ENCODE data around the gene S1PR3. TPM values are rescaled to one million over a fixed set of nuclear protein-coding genes. Genes with fewer than 3 reads are reported as not detected.

The S1PR3 gene
- total and polyA plus RNA-seq, 2 donors (not counting 1 experiment from before 2014, with no cell fraction given), result 20.5 to 23.8 TPM

- Histone ChIP-seq H3K4me1 (ENCODE audit: control insufficient read depth, extremely low read depth, insufficient read depth, low read length) (peaks cover 22% of the 10 kb centered on the region), H3K36me3 (ENCODE audit: control insufficient read depth, insufficient read depth, low read length) (peaks cover 1% of the 10 kb centered on the region), H3K4me2 (ENCODE audit: extremely low read depth, insufficient read depth, low read length) (no peak overlapping the region)
Measured at GRCh38 chr9:88996046-88996920, 5.0 kb downstream of the S1PR3 start.

GRCh38 chr9:88996921-88997235 is 5.6 kb downstream of the S1PR3 start:
- Histone ChIP-seq H3K9ac (ENCODE audit: insufficient read depth, low read length) (no peak overlapping the region), H3K4me1 (ENCODE audit: control insufficient read depth, extremely low read depth, insufficient read depth, low read length) (peaks cover 22% of the 10 kb centered on the region), H3K36me3 (ENCODE audit: control insufficient read depth, insufficient read depth, low read length) (peaks cover 5% of the 10 kb centered on the region), H3K27ac (ENCODE audit: insufficient read depth, low read length) (no peak overlapping the region), H3K9me3 (ENCODE audit: control insufficient read depth, insufficient read depth, low read depth, low read length) (no peaks in the 10 kb centered on the region), H2AFZ (ENCODE audit: low read length) (no peak overlapping the region), H3K79me2 (ENCODE audit: control insufficient read depth, insufficient read depth, low read length) (peaks cover 29% of the 10 kb centered on the region), H4K20me1 (ENCODE audit: control insufficient read depth, extremely low read depth, insufficient read depth, low read length) (no peaks in the 10 kb centered on the region), H3K27me3 (ENCODE audit: control insufficient read depth, insufficient read depth, low read length) (no peaks in the 10 kb centered on the region), H3K4me2 (ENCODE audit: extremely low read depth, insufficient read depth, low read length) (no peak overlapping the region), H3K4me3 (replicated peaks in 1 of 4; ENCODE audit: control extremely low read depth in 1 of 4, insufficient read depth in 1 of 4, low read depth in 3 of 4, low read length in 4 of 4) (no peak overlapping the region)
- DNase-seq (ENCODE audit: low read depth in 2 of 2), result no peak
- no peak for TF ChIP-seq CTCF (conservative IDR thresholded peaks at IDR 0.05 in 1 of 2, IDR thresholded peaks at IDR 0.05 in 1 of 2; ENCODE audit: low read depth in 1 of 2, low read length in 2 of 2)
- TF ChIP-seq EZH2 (IDR thresholded peaks at IDR 0.05; ENCODE audit: low read length, missing control alignments), result no peak

More at GRCh38 chr9:88996046-88996920, 5.0 kb downstream of the S1PR3 start:
- Histone ChIP-seq H3K9me3 (ENCODE audit: control insufficient read depth, insufficient read depth, low read depth, low read length) (no peaks in the 10 kb centered on the region), H2AFZ (ENCODE audit: low read length) (no peak overlapping the region), H3K79me2 (ENCODE audit: control insufficient read depth, insufficient read depth, low read length) (peaks cover 30% of the 10 kb centered on the region), H3K4me3 (replicated peaks in 1 of 4; ENCODE audit: control extremely low read depth in 1 of 4, insufficient read depth in 1 of 4, low read depth in 3 of 4, low read length in 4 of 4) (no peak overlapping the region), H3K27me3 (ENCODE audit: control insufficient read depth, insufficient read depth, low read length) (no peaks in the 10 kb centered on the region), H3K27ac (ENCODE audit: insufficient read depth, low read length) (no peak overlapping the region), H4K20me1 (ENCODE audit: control insufficient read depth, extremely low read depth, insufficient read depth, low read length) (no peaks in the 10 kb centered on the region), H3K9ac (ENCODE audit: insufficient read depth, low read length) (no peak overlapping the region)
- no peak for DNase-seq (ENCODE audit: low read depth in 2 of 2)
- TF ChIP-seq EZH2 (IDR thresholded peaks at IDR 0.05; ENCODE audit: low read length, missing control alignments), result no peak
- TF ChIP-seq CTCF (conservative IDR thresholded peaks at IDR 0.05 in 1 of 2, IDR thresholded peaks at IDR 0.05 in 1 of 2; ENCODE audit: low read depth in 1 of 2, low read length in 2 of 2), result no peak

- TF ChIP-seq EZH2 (IDR thresholded peaks at IDR 0.05; ENCODE audit: low read length, missing control alignments), result no peak
- no peak for TF ChIP-seq CTCF (conservative IDR thresholded peaks at IDR 0.05 in 1 of 2, IDR thresholded peaks at IDR 0.05 in 1 of 2; ENCODE audit: low read depth in 1 of 2, low read length in 2 of 2)
- Histone ChIP-seq H3K4me3 (replicated peaks in 1 of 4; ENCODE audit: control extremely low read depth in 1 of 4, insufficient read depth in 1 of 4, low read depth in 3 of 4, low read length in 4 of 4) (no peak overlapping the region), H3K4me2 (ENCODE audit: extremely low read depth, insufficient read depth, low read length) (no peak overlapping the region), H3K9me3 (ENCODE audit: control insufficient read depth, insufficient read depth, low read depth, low read length) (no peaks in the 10 kb centered on the region), H3K27me3 (ENCODE audit: control insufficient read depth, insufficient read depth, low read length) (no peaks in the 10 kb centered on the region), H3K9ac (ENCODE audit: insufficient read depth, low read length) (no peak overlapping the region), H3K27ac (ENCODE audit: insufficient read depth, low read length) (no peak overlapping the region), H2AFZ (ENCODE audit: low read length) (no peak overlapping the region), H3K79me2 (ENCODE audit: control insufficient read depth, insufficient read depth, low read length) (peaks cover 21% of the 10 kb centered on the region), H4K20me1 (ENCODE audit: control insufficient read depth, extremely low read depth, insufficient read depth, low read length) (no peaks in the 10 kb centered on the region), H3K36me3 (ENCODE audit: control insufficient read depth, insufficient read depth, low read length) (peaks cover 10% of the 10 kb centered on the region), H3K4me1 (ENCODE audit: control insufficient read depth, extremely low read depth, insufficient read depth, low read length) (peaks cover 22% of the 10 kb centered on the region)
- DNase-seq (ENCODE audit: low read depth in 2 of 2), result no peak
Measured at GRCh38 chr9:88997646-88998045, 6.4 kb downstream of the S1PR3 start.
